GM12865 (cell line): ENCODE results near the gene COPRS.
"Not testable (repeated sequence)": the region's sequence is repeated elsewhere in the genome, so short reads cannot be mapped to it uniquely, and the experiment has no call there.

ENCODE experiments used
- DNase-seq: peaks from one replicate; pipeline ENCODE4 v3.0.0; 2010; ENCODE audit warnings: low read depth
- H3K4me3 ChIP-seq: 2 replicates; pipeline ENCODE4 v1.5.1; 2011; ENCODE audit warnings: mild to moderate bottlenecking, low read depth, low read length, control low read depth
- TF ChIP-seq, protein P1 (sequence below): IDR thresholded peaks from 2 replicates; pipeline ENCODE4 v1.5.1; 2011; ENCODE audit warnings: low read length, control low read depth, low read depth, inconsistent platforms; ENCODE audit not compliant: insufficient read depth; ENCODE audit errors: missing control alignments

Gene COPRS

DNA sequence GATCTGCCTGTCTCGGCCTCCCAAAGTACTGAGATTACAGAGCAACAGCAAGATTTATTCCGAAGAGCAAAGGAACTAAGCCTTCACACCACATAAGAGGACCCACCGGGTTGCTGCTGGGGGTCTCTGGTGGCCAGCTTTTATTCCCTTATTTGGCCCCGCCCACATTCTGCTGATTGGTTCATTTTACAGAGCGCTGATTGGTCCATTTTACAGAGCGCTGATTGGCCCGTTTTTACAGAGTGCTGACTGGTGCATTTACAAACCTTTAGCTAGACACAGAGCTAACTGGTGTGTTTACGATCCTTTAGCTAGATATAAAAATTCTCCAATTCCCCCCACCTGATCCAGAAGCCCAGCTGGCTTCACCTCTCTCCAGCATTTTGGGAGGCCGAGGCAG, 26.3 kb downstream of the COPRS start:
- no peak for DNase-seq
- TF ChIP-seq, protein P1, sequence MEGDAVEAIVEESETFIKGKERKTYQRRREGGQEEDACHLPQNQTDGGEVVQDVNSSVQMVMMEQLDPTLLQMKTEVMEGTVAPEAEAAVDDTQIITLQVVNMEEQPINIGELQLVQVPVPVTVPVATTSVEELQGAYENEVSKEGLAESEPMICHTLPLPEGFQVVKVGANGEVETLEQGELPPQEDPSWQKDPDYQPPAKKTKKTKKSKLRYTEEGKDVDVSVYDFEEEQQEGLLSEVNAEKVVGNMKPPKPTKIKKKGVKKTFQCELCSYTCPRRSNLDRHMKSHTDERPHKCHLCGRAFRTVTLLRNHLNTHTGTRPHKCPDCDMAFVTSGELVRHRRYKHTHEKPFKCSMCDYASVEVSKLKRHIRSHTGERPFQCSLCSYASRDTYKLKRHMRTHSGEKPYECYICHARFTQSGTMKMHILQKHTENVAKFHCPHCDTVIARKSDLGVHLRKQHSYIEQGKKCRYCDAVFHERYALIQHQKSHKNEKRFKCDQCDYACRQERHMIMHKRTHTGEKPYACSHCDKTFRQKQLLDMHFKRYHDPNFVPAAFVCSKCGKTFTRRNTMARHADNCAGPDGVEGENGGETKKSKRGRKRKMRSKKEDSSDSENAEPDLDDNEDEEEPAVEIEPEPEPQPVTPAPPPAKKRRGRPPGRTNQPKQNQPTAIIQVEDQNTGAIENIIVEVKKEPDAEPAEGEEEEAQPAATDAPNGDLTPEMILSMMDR, result no peak
- H3K4me3 ChIP-seq, result no peak overlapping the region

DNA sequence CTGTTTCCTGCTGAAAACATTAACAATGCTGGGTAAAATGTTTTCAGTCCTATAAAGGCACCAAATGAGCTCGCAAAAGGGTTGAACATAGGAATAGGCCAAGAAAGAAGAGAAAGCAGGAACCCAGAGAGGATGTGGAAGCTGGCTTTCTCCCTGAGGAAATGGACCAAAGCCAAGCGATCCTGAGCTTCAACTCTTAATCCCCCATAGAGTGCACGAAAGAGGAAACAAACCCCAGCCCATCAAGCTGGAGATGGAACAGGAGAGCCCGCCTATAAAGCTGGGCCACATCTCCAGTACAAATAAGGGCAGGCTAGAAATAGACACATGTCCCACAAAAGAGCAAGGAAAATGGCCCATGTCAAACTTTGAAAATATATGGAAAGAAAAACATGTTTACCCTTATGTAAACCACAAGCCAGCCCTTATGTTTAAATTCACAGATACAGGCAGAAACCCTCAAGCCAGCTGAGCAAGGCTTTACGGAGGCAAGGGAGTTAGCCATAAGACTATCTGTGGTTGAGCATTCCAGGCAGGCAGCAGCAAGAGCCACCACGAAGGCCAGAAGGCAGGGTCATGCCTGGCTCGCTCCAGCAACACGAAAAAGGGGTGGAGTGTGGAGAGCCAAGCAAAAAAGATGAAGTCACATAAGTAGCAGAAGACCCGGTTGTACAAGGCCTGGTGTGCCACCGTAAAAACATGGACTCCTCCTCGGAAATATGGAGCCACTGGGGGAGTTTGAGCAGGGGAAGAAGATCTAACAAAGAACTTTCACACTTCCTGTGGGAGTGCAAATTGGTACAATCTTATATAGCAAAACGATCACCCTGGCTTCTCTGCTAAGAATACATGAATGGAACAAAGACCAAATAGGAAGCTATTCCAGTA, 27.8 kb downstream of the COPRS start:
- H3K4me3 ChIP-seq, result no peak overlapping the region
- no peak for DNase-seq
- TF ChIP-seq, protein P1, result no peak

DNA sequence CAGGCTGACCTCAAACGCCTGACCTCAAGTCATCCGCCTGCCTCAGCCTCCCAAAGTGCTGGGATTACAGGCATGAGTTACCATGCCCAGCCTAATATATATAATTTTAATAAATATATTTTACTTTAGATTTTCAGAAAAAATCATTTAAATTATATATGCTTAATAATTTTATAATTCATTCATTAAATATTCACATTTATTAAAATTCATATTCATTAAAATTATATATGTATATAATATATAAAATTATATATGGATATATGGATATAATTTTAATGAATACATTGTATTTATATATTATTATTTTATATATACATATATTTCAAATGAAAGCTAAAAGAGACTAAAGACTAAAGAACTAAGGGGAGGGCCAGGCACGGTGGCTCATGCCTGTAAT, 29.4 kb downstream of the COPRS start:
- DNase-seq, result no peak
- H3K4me3 ChIP-seq, result no peak overlapping the region
- TF ChIP-seq, protein P1, result no peak

DNA sequence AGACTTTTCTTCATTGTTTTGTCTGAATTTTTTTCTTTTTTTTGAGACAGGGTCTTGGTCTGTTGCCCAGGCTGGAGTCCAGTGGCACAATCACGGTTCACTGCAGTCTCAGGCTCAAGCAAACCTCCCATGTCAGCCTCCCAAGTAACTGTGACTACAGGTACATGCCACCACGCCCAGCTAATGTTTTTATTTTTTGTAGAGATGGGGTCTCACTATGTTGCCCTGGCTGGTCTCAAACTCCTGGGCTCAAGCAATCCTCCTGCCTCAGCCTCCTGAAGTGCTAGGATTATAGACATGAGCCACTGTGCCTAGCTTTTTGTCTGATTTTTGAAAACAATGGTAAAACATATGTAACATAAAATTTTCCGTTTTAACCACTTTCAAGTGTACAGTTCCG, 30.1 kb downstream of the COPRS start:
- H3K4me3 ChIP-seq, result not testable (repeated sequence)

DNA sequence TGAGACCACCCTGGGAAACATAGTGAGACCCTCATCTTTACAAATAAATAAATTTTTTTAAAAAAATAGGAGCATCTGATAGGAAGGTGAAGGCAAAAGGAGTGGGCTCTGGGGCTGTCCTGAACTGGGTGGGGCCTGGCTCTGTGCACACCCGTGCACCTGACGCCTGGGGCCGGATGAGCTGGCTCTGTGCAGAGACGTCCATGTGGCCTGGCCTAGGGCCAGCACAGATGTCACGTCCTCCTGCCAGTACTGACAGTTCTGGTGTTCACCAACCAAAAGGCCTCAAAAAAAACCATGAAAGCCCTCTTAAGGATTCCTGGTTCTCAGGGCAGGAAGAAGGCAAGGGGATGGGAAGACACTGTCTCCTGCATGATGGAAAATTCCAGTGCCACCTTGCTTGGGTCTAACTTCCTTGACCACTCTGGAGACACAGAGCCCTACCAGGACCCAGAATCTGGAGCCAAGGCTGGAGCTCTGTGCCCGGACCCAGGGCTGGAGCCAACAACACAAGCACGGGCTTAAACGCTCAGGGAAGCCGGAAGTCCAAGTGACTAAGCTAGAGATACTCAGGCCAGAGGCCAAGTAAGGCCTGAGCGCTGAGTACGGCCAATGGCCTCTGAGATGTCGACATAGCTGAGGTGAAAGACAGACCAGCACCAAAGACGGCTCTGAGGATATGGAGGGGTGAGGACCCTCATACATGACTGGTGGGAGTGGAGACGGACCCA, 32.9 kb downstream of the COPRS start:
- TF ChIP-seq, protein P1, result no peak
- DNase-seq, result no peak
- H3K4me3 ChIP-seq, result no peak overlapping the region

More for the DNA sequence above, 30.1 kb downstream of the COPRS start:
- DNase-seq, result not testable (repeated sequence)

DNA sequence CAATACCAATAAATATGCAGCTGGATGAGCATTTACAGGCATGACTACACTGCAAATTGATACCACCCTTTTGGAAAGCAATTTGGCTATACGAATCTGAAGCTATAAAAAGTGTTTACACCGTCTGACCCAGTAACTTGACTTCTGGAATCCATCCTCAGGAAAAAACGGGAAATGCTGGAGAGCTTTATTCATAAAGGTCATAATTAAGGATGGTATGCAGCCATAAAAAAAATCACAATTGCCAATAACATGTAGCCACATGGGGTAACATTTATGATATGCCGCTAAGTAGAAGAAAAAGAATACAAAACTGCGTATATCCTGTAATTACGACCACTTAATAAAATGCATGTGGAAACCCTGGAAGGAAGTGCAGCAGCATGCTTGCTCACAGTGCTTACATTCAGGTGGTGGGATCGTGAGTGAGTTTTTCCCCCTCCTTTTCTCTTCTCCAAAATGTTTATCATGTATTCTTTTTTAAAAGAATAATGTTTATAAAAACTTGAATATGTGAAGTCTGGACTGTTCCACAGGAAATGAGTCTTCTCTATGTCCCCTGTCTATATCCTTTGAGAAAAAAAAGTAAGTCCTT, 34.2 kb downstream of the COPRS start:
- DNase-seq, result no peak
- TF ChIP-seq, protein P1, result no peak

DNA sequence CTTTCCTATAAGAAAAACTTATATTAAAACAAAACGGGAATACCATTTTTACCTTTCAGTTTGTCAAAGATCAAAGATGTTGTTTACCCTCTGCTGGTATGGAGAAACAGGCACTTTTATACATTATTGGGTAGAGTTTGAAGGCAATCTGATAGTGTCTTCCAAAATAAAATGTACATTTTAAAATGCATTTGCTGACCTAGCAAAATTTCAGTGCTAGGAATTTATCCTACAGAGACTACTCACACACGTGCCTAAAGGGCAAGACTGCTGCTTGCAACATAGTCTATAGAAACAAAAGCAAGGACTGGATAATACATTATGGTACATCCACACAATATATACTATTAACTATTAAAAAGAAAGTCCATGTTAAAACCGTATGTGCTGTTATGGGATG, 36.0 kb downstream of the COPRS start:
- H3K4me3 ChIP-seq, result no peak overlapping the region
- TF ChIP-seq, protein P1, result no peak
- DNase-seq, result no peak

More for the DNA sequence above, 34.2 kb downstream of the COPRS start:
- H3K4me3 ChIP-seq, result no peak overlapping the region
